ENCODE results near the gene NPAS2.

Gene NPAS2

GRCh38 chr2:100940240-100940639 is 120.3 kb downstream of the NPAS2 start:
- no peak for DNase-seq (ENCODE audit: low read depth)

- no peak for DNase-seq (ENCODE audit: low read depth)
These were observed 121.1 kb downstream of the NPAS2 start for GRCh38 chr2:100940766-100941645.

- DNase-seq (ENCODE audit: low read depth) = no peak
These were observed 121.8 kb downstream of the NPAS2 start for GRCh38 chr2:100941646-100942240.

- no peak for DNase-seq (ENCODE audit: low read depth)
These were observed 124.9 kb downstream of the NPAS2 start for GRCh38 chr2:100944617-100945432.

GRCh38 chr2:100945433-100945740 is 125.4 kb downstream of the NPAS2 start:
- no peak for DNase-seq (ENCODE audit: low read depth)

- DNase-seq (ENCODE audit: low read depth) = no peak
These were observed 126.1 kb downstream of the NPAS2 start for GRCh38 chr2:100945930-100946607.

- no peak for DNase-seq (ENCODE audit: low read depth)
These were observed 129.2 kb downstream of the NPAS2 start for GRCh38 chr2:100948942-100949811.

GRCh38 chr2:100952512-100952911 is 132.6 kb downstream of the NPAS2 start:
- no peak for DNase-seq (ENCODE audit: low read depth)

- DNase-seq (ENCODE audit: low read depth) = no peak
These were observed 133.6 kb downstream of the NPAS2 start for GRCh38 chr2:100953406-100954043.

- DNase-seq (ENCODE audit: low read depth) = no peak
These were observed 134.1 kb downstream of the NPAS2 start for GRCh38 chr2:100954044-100954420.

- DNase-seq (ENCODE audit: low read depth) = no peak
These were observed 135.3 kb downstream of the NPAS2 start for GRCh38 chr2:100955226-100955625.

- no peak for DNase-seq (ENCODE audit: low read depth)
These were observed 136.1 kb downstream of the NPAS2 start for GRCh38 chr2:100956081-100956480.

- DNase-seq (ENCODE audit: low read depth) = no peak
These were observed 138.2 kb downstream of the NPAS2 start for GRCh38 chr2:100957996-100958653.

GRCh38 chr2:100959225-100959880 is 139.4 kb downstream of the NPAS2 start:
- no peak for DNase-seq (ENCODE audit: low read depth)

GRCh38 chr2:100960688-100961087 is 140.7 kb downstream of the NPAS2 start:
- no peak for DNase-seq (ENCODE audit: low read depth)

GRCh38 chr2:100962366-100963025 is 142.6 kb downstream of the NPAS2 start:
- DNase-seq (ENCODE audit: low read depth) = no peak

- DNase-seq (ENCODE audit: low read depth) = no peak
These were observed 143.1 kb downstream of the NPAS2 start for GRCh38 chr2:100963026-100963375.

- no peak for DNase-seq (ENCODE audit: low read depth)
These were observed 144.3 kb downstream of the NPAS2 start for GRCh38 chr2:100964222-100964621.

- no peak for DNase-seq (ENCODE audit: low read depth)
These were observed 144.8 kb downstream of the NPAS2 start for GRCh38 chr2:100964681-100965169.
